EL (cell line): ENCODE measurements around the gene SLC16A8.
"Not testable (repeated sequence)": the region's sequence is repeated elsewhere in the genome, so short reads cannot be mapped to it uniquely, and the experiment has no call there.

Experiments
- DNase-seq: peaks from one replicate; pipeline ENCODE4 v3.0.0-alpha.2; 2016

SLC16A8 gene

GRCh38 chr22:38085501-38085900 lies 1.5 kb upstream of the SLC16A8 start:
- DNase-seq = no peak

- DNase-seq = no peak
Observed at GRCh38 chr22:38085056-38085455, 1.1 kb upstream of the SLC16A8 start.

GRCh38 chr22:38082986-38083710 lies 836 bp downstream of the SLC16A8 start:
- DNase-seq = no peak

GRCh38 chr22:38081941-38082828 lies 1.8 kb downstream of the SLC16A8 start:
- DNase-seq = no peak

- DNase-seq = no peak
Observed at GRCh38 chr22:38081636-38081940, 2.4 kb downstream of the SLC16A8 start.

GRCh38 chr22:38080850-38081635 lies 2.9 kb downstream of the SLC16A8 start:
- peak; percentile 39 for DNase-seq

- no peak for DNase-seq
Observed at GRCh38 chr22:38080474-38080849, 3.5 kb downstream of the SLC16A8 start.

GRCh38 chr22:38079804-38080203 lies 4.2 kb downstream of the SLC16A8 start:
- no peak for DNase-seq

- not testable (repeated sequence) for DNase-seq
Observed at GRCh38 chr22:38079208-38079607, 4.8 kb downstream of the SLC16A8 start.

- no peak for DNase-seq
Observed at GRCh38 chr22:38078046-38078840, 5.7 kb downstream of the SLC16A8 start.

GRCh38 chr22:38077595-38077994 lies 6.4 kb downstream of the SLC16A8 start:
- no peak for DNase-seq

GRCh38 chr22:38077096-38077495 lies 6.9 kb downstream of the SLC16A8 start:
- DNase-seq = no peak

- DNase-seq = no peak
Observed at GRCh38 chr22:38075961-38076360, 8.0 kb downstream of the SLC16A8 start.

- no peak for DNase-seq
Observed at GRCh38 chr22:38075105-38075825, 8.7 kb downstream of the SLC16A8 start.

- DNase-seq = no peak
Observed at GRCh38 chr22:38074181-38075104, 9.5 kb downstream of the SLC16A8 start.

GRCh38 chr22:38073150-38074130 lies 10.5 kb downstream of the SLC16A8 start:
- DNase-seq = no peak

- no peak for DNase-seq
Observed at GRCh38 chr22:38072322-38073149, 11.4 kb downstream of the SLC16A8 start.
